ENCODE data around the gene SEPSECS. TPM values are rescaled to one million over a fixed set of nuclear protein-coding genes. Genes with fewer than 3 reads are reported as not detected.

SEPSECS gene
- total and polyA plus RNA-seq, 9 of the 15 experiments (the other 6 are each of a cell fraction or from before 2014, with no cell fraction given): 3.9 to 17.2 (median 7.9) TPM

GRCh38 chr4:25089051-25089763 is 71.0 kb downstream of the SEPSECS start (continued):
- TF ChIP-seq TSHZ1 (CRISPR knock-in tag; IDR thresholded peaks at IDR 0.05): no peak

- H3K9ac ChIP-seq (ENCODE audit: insufficient read depth in 1 of 2, low read depth in 2 of 2, low read length in 2 of 2): peak overlapping the region in 1 of 2 experiments; percentile 33; a peak in 1 of 4 replicates
- POLR2A ChIA-PET: interaction anchor here (1.5 kb wide), 1 partner anchor 11 kb away, joined by 5 read pairs; no protein-coding TSS in a partner anchor
- no peaks in the 10 kb centered on the region for H3K9me1 ChIP-seq (ENCODE audit: control insufficient read depth, insufficient read depth, low read length)
- peak overlapping the region; percentile 63 for H3K4me2 ChIP-seq (ENCODE audit: insufficient read depth, low read length)
- peak overlapping the region; percentile 36 for H2AFZ ChIP-seq (ENCODE audit: low read depth, low read length)
- H4K20me1 ChIP-seq (replicated peaks; ENCODE audit: control insufficient read depth, insufficient read depth, low read length): peaks cover 10% of the 10 kb centered on the region; the same call in 1 of the 2 replicates
- CTCF ChIA-PET (ENCODE audit: low intra/inter-chr PET ratio): no interaction called here
- peaks cover 2% of the 10 kb centered on the region; the same call in 1 of the 2 replicates for H3K9me3 ChIP-seq (replicated peaks; ENCODE audit: control insufficient read depth, insufficient read depth, low read depth, low read length)
- no peaks in the 10 kb centered on the region for H3K36me3 ChIP-seq (ENCODE audit: control insufficient read depth, insufficient read depth, low read length)
- no TSS peak for BruUV-seq (replicated peaks)
- peaks cover 17 to 60% of the 10 kb centered on the region in 2 experiments; a peak in 3 of 5 replicates for H3K27me3 ChIP-seq (ENCODE audit: control insufficient read depth in 2 of 2, insufficient read depth in 2 of 2, low read length in 2 of 2)
- ATAC-seq (peak; percentile 86), DNase-seq (ENCODE audit: extremely low read depth in 1 of 4, low spot score in 3 of 4) (peak; percentile 53 to 75 (median 66)), FAIRE-seq (peak; percentile 69)
- no peaks in the 10 kb centered on the region for H3K79me2 ChIP-seq (ENCODE audit: control insufficient read depth, insufficient read depth, low read length)
- in situ Hi-C loops (cut with MboI) (no loop called here), intact Hi-C loops (cut with micrococcal nuclease) (no loop called here)
- peaks cover 14 to 19% of the 10 kb centered on the region in 2 experiments for H3K4me1 ChIP-seq (replicated peaks in 1 of 2; ENCODE audit: control insufficient read depth in 2 of 2, insufficient read depth in 2 of 2, low read length in 2 of 2)
- H3K27ac ChIP-seq (ENCODE audit: extremely low read depth, low read depth, low read length): no peak overlapping the region
- 3% methylated on average over 39 of the region's 41 CpGs for WGBS (ENCODE audit: insufficient coverage, low coverage, missing lambda C conversion rate)
- peak overlapping the region; percentile 29 for H3K4me3 ChIP-seq
- TF ChIP-seq ZNF668 (CRISPR knock-in tag; IDR thresholded peaks at IDR 0.05): no peak
- no peak for TF ChIP-seq ZNF174 (CRISPR knock-in tag; IDR thresholded peaks at IDR 0.05)
- no peak for TF ChIP-seq ZNF3 (CRISPR knock-in tag; IDR thresholded peaks at IDR 0.05)
- no peak for TF ChIP-seq NFRKB (IDR thresholded peaks at IDR 0.05; ENCODE audit: low read depth)
- no peak for TF ChIP-seq ILF3 (IDR thresholded peaks at IDR 0.05; ENCODE audit: borderline replicate concordance)
- no peak for TF ChIP-seq ZBTB43 (CRISPR knock-in tag; IDR thresholded peaks at IDR 0.05)
- TF ChIP-seq MECOM (CRISPR knock-in tag; IDR thresholded peaks at IDR 0.05): no peak
- peak; percentile 29; the same call in 1 of the 2 replicates for TF ChIP-seq STAT5A (IDR thresholded peaks at IDR 0.05; ENCODE audit: borderline replicate concordance, low read length)
- TF ChIP-seq MAFG (tag; conservative IDR thresholded peaks at IDR 0.05): no peak; the same call in 1 of the 2 replicates
- TF ChIP-seq SRSF7 (optimal IDR thresholded peaks at IDR 0.05; ENCODE audit: low read depth, low read length): no peak
- no peak for TF ChIP-seq CBX3 (IDR thresholded peaks at IDR 0.05; ENCODE audit: borderline replicate concordance in 1 of 2, low read length in 2 of 2)
- no peak for TF ChIP-seq ZNF408 (CRISPR knock-in tag; IDR thresholded peaks at IDR 0.05; ENCODE audit: low read depth)
- TF ChIP-seq FIP1L1 (IDR thresholded peaks at IDR 0.05; ENCODE audit: low read depth, low read length, poor library complexity, severe bottlenecking): no peak
Measured at GRCh38 chr4:25088093-25088952, 71.9 kb downstream of the SEPSECS start.
